GM21515 (cell line): ENCODE measurements around the gene RNF19B.
"Not testable (repeated sequence)": the region's sequence is repeated elsewhere in the genome, so short reads cannot be mapped to it uniquely, and the experiment has no call there.

Source experiments
- ATAC-seq: cut with Tn5 transposase; IDR thresholded peaks from one replicate; pipeline ENCODE4 v1.9.1; 2021; ENCODE audit not compliant: unreplicated experiment

The RNF19B gene

DNA sequence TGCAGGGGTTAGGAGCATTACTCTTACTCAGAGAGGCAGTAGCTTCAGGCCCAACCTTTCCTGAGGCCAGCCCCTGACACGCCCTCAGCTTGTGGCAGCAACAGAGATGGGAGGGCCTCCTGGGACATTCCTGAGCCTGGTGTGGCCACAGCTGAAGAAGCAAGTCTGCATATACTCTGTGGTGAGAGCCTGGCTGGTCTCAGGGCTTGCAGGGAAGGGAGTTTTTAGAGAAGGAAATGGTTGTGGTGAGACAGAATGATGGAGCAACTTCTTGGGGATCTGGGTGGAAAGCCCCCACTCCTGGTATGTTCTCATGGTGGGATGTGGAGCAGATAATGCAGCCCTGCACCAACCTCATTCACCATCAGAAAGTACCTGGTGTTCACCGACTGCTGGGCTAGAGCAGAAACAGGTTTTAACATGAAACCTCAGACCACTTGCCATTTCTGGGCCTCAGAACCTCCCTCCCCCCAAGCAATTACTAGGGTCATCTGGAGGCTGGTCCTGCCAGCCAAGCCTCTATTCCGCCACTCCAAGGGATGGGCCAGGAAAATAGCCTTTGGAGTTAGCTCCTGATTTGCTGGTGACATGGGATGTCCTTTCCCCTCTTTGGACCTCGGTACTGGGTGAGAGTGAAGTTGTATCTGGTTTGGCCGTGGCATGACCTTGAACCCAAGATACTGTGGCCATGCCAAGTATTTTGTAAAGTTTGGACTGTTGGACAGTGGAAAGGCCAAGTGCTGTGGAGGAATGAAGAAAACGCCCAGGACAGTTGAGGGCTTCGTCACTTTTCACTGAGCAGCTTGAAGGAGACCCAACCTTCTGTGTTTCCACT lies 28.1 kb upstream of the RNF19B start:
- ATAC-seq: peak; percentile 77

DNA sequence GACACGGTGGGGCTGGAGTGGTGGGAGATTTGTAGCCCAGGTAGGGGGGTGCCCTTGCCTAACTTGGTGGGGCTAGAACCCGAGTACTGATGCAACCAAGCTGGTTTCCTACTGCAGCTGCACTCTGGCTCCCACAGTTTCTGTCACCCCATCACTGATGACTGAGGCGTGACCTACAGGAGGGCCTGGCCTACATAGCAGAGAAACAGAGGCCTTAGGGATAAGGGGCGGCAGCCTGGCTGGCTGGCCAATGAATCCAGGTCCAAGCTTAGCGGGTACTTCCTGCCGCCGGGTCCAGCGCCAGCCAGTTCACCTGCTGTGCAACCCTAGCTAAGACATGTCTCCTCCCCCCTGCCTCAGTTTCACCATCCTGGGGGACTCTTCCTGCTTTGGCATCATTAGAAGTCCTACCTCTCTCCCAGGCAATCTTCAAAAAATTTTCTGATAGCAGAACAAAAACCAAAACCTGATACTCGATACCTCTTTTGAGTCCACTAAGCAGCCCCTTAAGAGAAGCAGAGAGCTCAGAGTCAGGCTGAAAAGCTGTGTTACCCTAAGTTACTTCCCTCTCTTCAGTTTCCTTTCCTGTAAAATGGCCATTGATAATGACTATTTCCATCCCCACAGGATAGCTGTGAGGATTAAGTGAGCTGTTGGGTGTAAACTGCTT lies 27.3 kb upstream of the RNF19B start:
- peak; percentile 30 for ATAC-seq

DNA sequence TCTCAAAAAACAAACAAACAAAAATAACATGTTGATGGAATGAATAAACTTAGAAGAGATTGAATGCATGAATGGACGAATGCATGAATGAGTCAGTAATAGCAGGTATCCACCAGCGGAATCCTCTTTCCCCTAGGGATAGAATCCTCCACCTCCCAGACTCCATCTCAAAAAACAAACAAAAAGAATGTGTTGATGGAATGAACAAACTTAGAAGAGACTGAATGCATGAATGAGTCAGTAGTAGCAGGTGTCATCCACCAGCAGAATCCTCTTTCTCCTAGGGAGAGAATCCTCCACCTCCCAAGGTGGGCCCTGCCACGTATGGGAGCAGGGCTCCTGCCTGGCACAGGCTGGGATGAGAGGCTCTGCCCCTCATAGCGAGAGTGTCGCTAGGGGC lies 26.8 kb upstream of the RNF19B start:
- ATAC-seq: no peak

DNA sequence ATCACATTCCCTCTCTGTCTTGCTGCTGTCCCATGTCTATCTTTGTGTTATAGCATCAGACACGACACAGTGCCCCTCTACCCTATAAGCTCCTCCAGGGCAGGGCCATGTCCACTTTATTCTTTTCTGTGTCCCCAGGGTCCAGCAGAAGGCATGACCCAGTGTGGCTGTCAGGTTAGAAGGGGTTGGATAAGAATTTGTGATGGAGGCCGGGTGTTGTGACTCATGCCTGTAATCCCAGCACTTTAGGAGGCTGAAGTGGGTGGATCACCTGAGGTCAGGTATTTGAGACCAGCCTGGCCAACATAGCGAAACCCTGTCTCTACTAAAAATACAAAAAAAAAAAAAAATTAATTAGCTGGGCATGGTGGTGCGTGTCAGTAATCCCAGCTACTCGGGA lies 26.3 kb upstream of the RNF19B start:
- no peak for ATAC-seq

DNA sequence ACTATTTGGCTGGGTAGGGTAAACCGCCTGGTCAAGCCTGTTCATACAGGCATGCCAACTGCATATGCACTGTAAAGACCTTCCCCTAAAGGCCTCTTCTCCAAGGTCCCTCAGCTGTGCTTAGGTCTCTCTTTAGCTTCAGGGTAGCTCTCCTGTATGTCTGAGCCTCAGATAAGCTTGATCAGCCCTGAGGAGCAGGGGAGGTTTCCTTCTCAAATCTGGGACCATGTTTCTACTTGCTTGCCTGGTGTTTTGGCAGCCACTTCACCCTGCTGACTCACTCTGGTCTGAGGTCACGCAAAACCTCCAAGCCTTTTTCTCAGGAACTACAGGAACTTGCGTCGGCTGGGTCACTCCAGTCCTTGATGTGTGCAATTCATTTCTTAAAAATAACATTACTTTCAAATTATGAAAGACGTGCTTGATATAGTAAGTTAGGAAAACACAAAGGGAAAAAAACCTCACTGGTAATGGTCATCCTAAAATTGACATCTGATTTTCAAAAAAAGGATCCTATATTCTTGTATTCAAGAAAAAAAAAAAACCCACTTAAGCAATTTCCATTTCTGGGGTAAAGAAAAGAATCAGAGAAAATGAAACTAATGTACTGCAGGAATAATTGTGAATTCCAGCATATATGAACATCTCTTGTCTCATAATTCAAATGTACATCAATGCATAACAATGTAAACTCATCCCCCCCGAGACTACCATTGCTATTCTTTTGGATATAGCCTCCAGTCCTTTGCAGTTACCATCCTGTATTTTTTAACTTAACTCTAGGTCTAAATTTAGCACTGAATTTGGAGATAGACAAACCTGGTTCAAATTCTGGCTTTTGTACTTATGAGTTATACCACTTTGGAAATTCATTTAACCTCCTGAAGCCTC lies 24.8 kb upstream of the RNF19B start:
- ATAC-seq: no peak

DNA sequence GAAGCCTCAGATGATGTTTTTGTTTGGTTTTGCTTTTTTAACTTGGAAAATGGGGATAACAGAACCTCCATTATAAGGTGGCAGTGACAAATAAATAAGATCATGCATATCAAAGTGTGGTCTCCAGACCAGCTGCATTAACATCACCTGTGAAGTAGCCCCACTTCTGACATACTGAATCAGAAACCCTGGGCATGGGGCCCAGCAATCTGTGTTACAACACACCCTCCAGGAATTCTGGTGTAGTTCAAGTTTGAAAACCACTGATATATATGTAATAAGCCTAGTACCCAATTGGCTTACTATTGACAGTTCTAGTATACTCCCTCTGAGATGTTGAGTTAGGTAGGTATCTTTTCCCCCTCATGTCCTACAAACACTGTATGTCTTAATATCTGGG lies 24.1 kb upstream of the RNF19B start:
- no peak for ATAC-seq

DNA sequence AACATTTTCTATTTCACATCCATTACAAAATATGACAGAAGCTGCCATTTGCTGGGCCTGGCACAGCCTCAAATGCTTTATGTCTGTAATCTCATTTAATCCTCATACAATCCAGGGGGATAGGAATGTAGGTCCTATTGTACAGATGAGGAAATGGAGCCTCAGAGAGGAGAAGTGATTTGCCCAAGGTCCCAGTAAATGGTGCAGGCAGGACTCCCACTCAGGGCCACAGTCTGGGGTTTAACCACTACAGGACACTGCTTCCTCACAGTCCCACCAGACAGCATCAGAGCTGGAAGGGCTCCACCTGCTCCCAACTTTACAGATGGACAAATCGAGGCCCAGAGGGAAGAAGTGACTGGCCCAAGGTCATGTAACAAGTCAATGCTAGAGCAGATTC lies 20.6 kb upstream of the RNF19B start:
- ATAC-seq: no peak

DNA sequence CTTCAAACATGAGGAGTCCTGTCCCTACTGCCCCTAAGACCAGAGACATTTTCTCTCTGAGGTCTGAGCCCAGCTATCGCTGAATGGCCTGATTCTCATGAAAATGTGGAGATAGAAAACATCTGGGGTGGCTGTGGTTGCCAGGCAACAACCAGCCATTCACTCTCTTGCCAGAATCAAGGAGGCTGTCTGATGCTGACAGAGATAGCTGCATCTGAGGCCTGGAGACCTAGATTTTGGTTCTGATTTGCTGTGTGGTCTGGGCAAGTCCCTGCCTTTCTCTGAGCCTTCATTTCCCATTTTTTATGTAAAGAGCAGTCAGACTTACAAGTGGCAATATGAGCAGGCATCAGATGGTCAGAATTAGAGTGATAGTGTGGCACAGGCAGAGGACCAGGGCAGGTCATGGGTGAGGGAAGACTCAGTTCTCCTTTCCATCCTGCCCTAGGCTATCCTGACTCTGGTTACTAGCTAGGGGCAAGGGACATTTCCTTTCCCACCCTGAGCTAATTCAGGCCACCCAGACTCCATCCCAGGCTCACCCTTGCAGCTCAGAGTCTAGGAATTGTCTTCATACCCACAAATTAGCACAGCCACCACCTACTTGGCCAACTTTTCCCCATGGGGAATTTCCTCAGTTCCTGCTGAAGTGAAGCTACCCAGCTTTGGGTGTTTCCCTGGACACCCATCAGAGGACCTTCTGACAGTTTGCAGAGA lies 20.0 kb upstream of the RNF19B start:
- ATAC-seq: no peak

DNA sequence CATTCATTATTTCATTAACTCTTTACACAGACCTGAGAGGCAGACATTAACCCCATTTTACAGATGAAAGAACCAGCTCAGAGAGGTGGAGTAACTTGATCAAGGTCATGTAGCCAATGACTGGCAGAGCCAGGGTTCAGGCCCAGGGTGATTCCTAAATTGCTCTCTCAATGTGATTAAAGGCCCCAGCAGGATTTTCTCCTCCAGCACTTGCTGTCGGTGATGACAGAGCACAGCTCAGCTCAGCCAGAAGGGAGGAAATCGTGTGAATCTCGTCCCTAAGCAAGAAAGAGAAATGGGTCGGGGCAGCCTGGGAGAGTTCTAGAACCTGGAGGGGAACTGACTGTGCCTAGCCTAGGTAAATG lies 19.5 kb upstream of the RNF19B start:
- ATAC-seq: no peak

DNA sequence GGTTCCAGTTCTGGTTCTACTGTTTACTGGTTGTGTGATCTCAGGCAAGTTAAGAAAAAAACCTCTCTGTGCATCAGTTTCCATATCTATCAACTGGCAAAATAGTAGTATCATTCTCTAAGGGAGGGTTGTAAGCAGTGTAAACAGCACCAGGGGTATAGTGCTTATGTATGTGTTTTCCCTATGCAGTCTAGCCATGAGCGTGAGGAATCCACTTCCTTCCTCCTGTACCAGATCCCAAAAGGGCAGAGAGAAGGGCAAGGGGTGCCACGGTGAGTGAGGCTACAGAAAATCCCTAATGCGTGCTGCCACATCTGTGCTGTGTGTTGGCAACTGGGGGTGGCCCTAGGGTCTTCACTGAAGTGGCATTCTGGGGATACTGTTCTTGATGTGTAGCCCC lies 18.4 kb upstream of the RNF19B start:
- ATAC-seq: no peak

DNA sequence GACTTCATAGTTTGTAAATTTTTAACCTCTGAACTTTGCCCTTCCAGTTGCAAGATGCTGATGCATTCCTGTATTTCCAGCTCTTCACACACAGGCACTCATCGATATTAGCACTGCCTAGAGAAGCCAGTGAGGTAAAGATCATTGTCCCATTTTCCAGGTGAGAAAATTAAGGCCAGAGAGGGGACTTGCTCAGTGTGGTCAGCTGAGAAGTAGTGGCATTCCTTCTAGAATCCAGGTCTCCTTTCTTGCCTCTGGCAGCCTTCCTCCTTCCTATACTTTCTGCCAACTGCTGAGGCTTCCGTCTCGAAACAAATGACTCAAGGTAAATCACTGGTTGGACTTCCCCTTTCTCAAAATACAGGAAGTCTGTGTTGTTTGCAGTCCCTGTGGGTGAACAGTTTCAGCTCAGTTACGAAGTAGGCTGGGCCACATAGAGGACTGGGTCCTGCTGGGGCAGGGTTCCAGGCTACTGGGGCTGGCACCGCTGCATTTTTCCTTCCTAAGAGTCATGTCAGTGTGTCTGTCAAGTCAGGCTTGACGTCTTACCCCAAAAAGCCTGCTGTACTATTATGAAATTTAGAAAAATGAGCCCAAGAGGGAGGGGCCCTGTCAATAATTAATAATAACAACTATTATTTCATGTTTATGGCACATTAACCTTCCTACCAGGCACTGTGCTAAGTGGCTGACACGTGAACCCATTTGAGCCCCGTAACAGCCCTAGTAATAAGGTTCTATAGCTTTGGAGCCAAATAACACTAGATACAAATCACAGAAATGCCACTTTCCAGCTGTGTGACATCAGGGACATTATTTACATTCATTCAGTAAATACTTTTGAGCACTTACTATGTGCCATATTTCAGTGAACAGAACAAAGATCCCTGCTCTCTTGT lies 16.6 kb upstream of the RNF19B start:
- peak; percentile 88 for ATAC-seq

DNA sequence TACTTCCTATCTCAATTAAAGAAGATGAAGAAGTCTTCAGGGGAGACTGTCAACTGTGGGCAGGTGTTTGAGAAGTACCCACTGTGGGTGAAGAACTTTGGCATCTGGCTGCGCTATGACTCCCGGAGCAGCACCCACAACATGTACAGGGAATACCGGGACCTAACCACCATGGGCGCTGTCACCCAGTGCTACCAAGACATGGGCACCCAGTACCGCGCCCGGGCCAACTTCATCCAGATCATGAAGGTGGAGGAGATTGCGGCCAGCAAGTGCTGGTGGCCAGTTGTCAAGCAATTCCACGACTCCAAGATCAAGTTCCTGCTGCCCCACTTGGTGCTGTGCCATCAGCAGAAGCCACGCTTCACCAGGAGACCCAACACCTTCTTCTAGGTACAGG lies 15.5 kb upstream of the RNF19B start:
- no peak for ATAC-seq

DNA sequence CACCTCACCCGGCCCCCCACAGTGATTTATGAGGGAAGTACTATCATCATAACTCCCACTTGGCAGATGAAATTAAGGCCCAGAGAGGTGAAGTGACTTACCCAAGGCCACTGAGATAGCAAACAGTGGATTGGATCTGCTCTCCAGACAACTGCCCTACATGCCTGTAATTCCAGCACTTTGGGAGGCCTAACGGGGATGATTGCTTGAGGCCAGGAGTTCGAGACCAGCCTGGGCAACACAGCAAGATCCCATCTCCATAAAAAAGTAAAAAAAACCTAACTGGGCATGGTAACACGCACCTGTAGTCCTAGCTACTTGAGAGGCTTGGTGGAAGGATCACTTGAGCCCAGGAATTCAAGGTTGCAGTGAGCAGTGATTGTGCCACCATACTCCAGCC lies 14.2 kb upstream of the RNF19B start:
- ATAC-seq: no peak

DNA sequence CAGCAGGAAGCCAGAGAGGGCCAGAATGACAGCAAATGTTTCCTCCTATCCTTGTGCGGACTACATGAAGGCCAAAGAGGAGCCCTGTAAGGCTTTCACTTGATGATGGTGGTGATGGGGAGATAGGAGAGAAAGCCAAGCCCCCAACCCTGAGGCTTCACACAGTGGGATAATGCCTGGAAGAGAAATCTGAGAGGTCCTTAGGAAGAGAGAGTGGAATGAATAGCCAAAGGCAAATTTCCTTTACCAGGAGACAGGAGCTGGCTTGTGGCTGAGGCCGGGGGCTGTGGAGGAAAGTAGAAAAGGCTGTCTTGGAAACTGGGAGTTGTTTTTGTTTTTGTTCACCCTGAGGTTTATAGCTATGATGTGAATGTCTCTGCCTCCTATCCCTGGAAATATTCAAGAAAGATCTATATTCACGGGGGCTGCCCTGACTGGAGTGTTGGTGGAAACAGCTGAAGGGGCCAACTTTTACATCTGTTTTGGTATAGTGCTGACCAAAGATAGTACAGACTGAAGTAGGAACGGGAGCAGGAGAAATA lies 13.0 kb upstream of the RNF19B start:
- ATAC-seq: no peak

DNA sequence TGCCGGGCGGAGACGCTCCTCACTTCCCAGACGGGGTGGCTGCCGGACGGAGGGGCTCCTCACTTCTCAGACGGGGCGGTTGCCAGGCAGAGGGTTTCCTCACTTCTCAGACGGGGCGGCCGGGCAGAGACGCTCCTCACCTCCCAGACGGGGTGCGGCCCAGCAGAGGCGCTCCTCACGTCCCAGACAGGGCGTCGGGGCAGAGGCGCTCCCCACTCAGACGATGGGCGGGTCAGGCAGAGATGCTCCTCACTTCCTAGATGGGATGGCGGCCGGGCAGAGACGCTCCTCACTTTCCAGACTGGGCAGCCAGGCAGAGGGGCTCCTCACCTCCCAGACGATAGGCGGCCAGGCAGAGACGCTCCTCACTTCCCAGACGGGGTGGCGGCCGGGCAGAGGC lies 10.4 kb upstream of the RNF19B start:
- not testable (repeated sequence) for ATAC-seq

DNA sequence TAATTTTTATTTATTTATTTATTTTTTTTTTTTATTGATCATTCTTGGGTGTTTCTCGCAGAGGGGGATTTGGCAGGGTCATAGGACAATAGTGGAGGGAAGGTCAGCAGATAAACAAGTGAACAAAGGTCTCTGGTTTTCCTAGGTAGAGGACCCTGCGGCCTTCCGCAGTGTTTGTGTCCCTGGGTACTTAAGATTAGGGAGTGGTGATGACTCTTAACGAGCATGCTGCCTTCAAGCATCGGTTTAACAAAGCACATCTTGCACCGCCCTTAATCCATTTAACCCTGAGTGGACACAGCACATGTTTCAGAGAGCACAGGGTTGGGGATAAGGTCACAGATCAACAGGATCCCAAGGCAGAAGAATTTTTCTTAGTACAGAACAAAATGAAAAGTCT lies 8.8 kb upstream of the RNF19B start:
- not testable (repeated sequence) for ATAC-seq

DNA sequence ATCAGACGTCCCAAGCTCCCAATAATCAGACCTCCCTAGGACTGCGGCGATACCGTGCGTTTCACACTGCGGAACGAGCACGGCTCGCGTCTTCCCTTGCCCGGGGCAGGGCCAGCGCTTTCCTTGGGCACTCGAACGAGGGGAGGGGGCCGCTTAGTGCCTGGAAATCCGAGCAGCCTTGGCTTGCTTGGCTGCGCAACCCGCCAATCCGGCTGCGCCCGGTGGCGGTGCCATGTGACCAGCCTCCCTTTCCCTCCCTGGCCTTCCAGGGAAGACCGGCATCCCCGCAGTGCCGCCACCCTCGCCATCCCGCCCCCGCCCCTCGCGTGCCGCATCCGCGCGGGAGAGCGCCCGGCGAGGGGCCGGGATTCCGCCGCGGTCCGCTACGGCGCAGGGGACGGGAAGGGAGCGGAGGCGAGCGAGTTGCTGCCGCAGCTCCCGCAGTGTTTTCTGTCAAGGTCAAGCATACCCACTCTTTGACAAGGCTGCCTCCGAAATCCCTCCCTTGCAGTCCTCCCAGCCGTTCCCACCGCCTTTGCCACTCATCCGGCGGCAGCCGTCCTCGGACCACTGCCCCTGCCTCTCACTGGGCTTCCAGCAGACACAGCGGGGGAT lies 8.3 kb upstream of the RNF19B start:
- no peak for ATAC-seq

DNA sequence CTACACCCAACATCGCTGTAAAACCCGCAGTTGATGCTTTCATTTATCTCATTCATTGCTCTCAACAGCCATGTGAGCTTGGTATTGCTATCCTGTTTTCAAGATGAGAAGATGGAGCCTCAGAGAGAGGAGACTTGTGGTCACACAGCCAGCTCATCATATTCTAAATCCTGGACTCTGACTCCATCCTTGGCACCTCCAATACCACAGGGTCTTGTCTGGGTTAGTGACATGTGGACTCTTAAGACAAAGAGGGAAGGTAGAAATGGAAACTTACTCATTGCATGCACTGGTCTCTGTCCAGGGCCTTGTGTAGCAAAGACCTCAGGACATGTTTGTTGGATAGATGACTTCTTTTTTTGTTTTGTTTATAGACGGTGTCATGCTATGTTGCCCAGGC lies 7.0 kb upstream of the RNF19B start:
- no peak for ATAC-seq

DNA sequence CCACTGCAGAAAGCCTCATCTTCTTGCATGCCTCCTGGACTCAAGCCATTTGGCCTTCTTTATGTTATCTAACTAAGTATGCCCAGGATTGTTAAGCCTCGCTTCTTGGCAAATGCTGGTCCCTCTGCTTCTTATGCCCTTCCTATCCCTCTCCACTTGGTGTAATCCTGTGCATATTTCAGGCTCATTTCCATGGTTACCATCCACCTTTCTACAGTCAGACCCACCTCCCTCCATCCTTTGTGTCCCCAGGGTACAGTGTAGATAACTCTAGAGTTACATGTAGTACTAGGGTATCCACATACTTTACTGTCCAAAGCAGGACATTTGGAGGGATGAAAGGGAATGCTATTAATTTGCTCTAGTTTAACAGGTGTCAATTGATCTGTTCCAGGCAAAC lies 6.5 kb upstream of the RNF19B start:
- no peak for ATAC-seq
